Neural cell (in vitro differentiated cells): ENCODE measurements around the gene KIF16B. TPM values are rescaled to one million over a fixed set of nuclear protein-coding genes. Genes with fewer than 3 reads are reported as not detected.

ENCODE experiments used
- H2AFZ ChIP-seq: fragments of 200-600, 300-800 bp; sonication (generic), shearing (Covaris generic); 2 replicates; pipeline ENCODE4 v1.6.0; 2014; ENCODE audit warnings: low read depth, mild to moderate bottlenecking, antibody characterized with exemption, low read length, moderate library complexity
- H3F3A ChIP-seq: fragments of 200-600 bp; shearing (Covaris generic); 2 replicates; pipeline ENCODE4 v1.6.1; 2016; ENCODE audit warnings: mild to moderate bottlenecking, moderate library complexity, mixed read lengths, antibody characterized with exemption, low read length; ENCODE audit not compliant: insufficient read depth, poor library complexity, severe bottlenecking
- H3K27ac ChIP-seq: fragments of 200-600, 300-800 bp; sonication (generic), shearing (Covaris generic); 2 replicates; pipeline ENCODE4 v1.5.1; 2014; ENCODE audit warnings: mild to moderate bottlenecking, low read length, moderate library complexity
- H3K27me3 ChIP-seq: fragments of 300-800, 200-600 bp; sonication (generic), shearing (Covaris generic); 2 replicates; pipeline ENCODE4 v1.6.0; 2014; ENCODE audit warnings: mild to moderate bottlenecking, low read depth, low read length, moderate library complexity; ENCODE audit not compliant: insufficient read depth
- H3K36me3 ChIP-seq: fragments of 300-800, 200-600 bp; sonication (generic), shearing (Covaris generic); 2 replicates; pipeline ENCODE4 v1.5.1; 2014; ENCODE audit warnings: mild to moderate bottlenecking, antibody characterized with exemption, low read length, moderate library complexity; ENCODE audit not compliant: insufficient read depth
- H3K4me2 ChIP-seq: fragments of 300-800, 200-600 bp; sonication (generic), shearing (Covaris generic); 2 replicates; pipeline ENCODE4 v1.6.0; 2014; ENCODE audit warnings: mild to moderate bottlenecking, low read length
- H3K4me3 ChIP-seq: fragments of 300-800, 200-600 bp; sonication (generic), shearing (Covaris generic); 2 replicates; pipeline ENCODE4 v1.5.1; 2014; ENCODE audit warnings: mild to moderate bottlenecking, low read length, moderate library complexity
- H3K79me2 ChIP-seq: fragments of 200-600 bp; shearing (Covaris generic); replicated peaks from 2 replicates; pipeline ENCODE4 v1.6.0; 2014; ENCODE audit warnings: mild to moderate bottlenecking, low read length, moderate library complexity; ENCODE audit not compliant: insufficient read depth
- H3K9ac ChIP-seq: fragments of 300-800, 200-600 bp; sonication (generic), shearing (Covaris generic); 2 replicates; pipeline ENCODE4 v1.6.1; 2016; ENCODE audit warnings: mild to moderate bottlenecking, low read length, mixed read lengths
- H3K9me2 ChIP-seq: fragments of 200-600 bp; shearing (Covaris generic); 2 replicates; pipeline ENCODE4 v1.6.1; 2016; ENCODE audit warnings: mild to moderate bottlenecking, low read length, mixed read lengths; ENCODE audit not compliant: insufficient read depth
- H3K9me3 ChIP-seq: fragments of 200-600, 300-800 bp; sonication (generic), shearing (Covaris generic); 2 replicates; pipeline ENCODE4 v1.6.1; 2016; ENCODE audit warnings: mild to moderate bottlenecking, mixed run types, low read length, moderate library complexity, mixed read lengths
- H4K20me1 ChIP-seq: fragments of 200-600 bp; shearing (Covaris generic); 2 replicates; pipeline ENCODE4 v1.6.1; 2016; ENCODE audit warnings: mild to moderate bottlenecking, mixed run types; ENCODE audit not compliant: insufficient read depth
- EP300 ChIP-seq: fragments of 450-650 bp; conservative IDR thresholded peaks from 2 replicates; pipeline ENCODE4 v1.6.1; 2014; ENCODE audit warnings: antibody characterized with exemption, mild to moderate bottlenecking, moderate library complexity; ENCODE audit not compliant: poor library complexity, severe bottlenecking
- EZH2 ChIP-seq: fragments of 200-600, 300-800 bp; shearing (Covaris generic), sonication (generic); IDR thresholded peaks from 2 replicates; pipeline ENCODE4 v1.6.1; 2014; ENCODE audit warnings: antibody characterized with exemption, low read length, borderline replicate concordance, mild to moderate bottlenecking; ENCODE audit not compliant: insufficient read depth, poor library complexity, severe bottlenecking
- MXI1 ChIP-seq: fragments of 450-650 bp; conservative IDR thresholded peaks from 2 replicates; pipeline ENCODE4 v1.6.1; 2014; ENCODE audit warnings: antibody characterized with exemption, mild to moderate bottlenecking; ENCODE audit not compliant: poor library complexity, severe bottlenecking
- POLR2AphosphoS5 ChIP-seq: IDR thresholded peaks from 2 replicates; pipeline ENCODE4 v1.6.1; 2012
- RAD21 ChIP-seq: fragments of 450-650 bp; conservative IDR thresholded peaks from 2 replicates; pipeline ENCODE4 v1.6.1; 2014; ENCODE audit warnings: antibody characterized with exemption, mild to moderate bottlenecking, moderate library complexity
- SMC3 ChIP-seq: fragments of 450-650 bp; conservative IDR thresholded peaks from 2 replicates; pipeline ENCODE4 v1.6.1; 2014; ENCODE audit warnings: antibody characterized with exemption, mild to moderate bottlenecking, moderate library complexity; ENCODE audit not compliant: poor library complexity
- TAF1 ChIP-seq: IDR thresholded peaks from 2 replicates; pipeline ENCODE4 v1.6.1; 2012; ENCODE audit warnings: low read depth
- polyA plus RNA-seq: library from polyadenylated mRNA; depleted of rRNA; stranded (reverse); fragments of >200 nt; gene quantifications from 2 replicates; pipeline ENCODE4 v1.2.3, GENCODE V29; 2014
- TF ChIP-seq, protein P1 (sequence below): fragments of 450-650 bp; IDR thresholded peaks from 2 replicates; pipeline ENCODE4 v1.5.1; 2014; ENCODE audit warnings: antibody characterized with exemption, mild to moderate bottlenecking, moderate library complexity; ENCODE audit not compliant: poor library complexity, severe bottlenecking
- TF ChIP-seq, protein P2 (sequence below): IDR thresholded peaks from 2 replicates; pipeline ENCODE4 v1.6.1; 2012; ENCODE audit warnings: borderline replicate concordance

Gene KIF16B
- polyA plus RNA-seq, 1 donor from 2014 or later = 3.8 TPM

DNA sequence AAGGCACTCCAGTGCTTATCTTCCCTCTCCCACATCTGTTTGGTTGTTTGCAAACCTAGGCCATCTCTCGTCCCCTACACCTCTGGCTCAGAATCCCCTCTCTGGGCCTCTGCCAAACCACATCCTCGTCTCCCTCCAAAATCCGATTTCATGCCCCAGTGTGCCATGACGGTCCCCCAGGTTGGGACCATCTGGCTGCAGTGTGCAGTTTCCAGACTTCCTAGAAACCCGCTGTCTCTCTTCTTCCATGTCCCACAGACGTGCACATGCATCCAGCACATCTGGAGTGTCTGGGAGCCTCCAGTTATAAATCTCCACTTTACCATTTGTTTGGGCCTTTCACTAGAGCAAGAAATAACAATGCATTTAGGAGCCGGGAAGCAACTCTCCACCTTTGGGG lies 316.2 kb downstream of the KIF16B start:
- Histone ChIP-seq H3K4me2 (no peak overlapping the region), H3F3A (no peaks in the 10 kb centered on the region), H3K9me2 (no peaks in the 10 kb centered on the region), H3K9me3 (no peaks in the 10 kb centered on the region), H3K79me2 (no peaks in the 10 kb centered on the region), H3K27me3 (no peaks in the 10 kb centered on the region), H3K27ac (no peak overlapping the region), H3K4me3 (no peak overlapping the region), H2AFZ (no peak overlapping the region), H3K36me3 (no peaks in the 10 kb centered on the region), H3K9ac (no peak overlapping the region), H4K20me1 (no peaks in the 10 kb centered on the region)
- TF ChIP-seq EP300 (no peak), EZH2 (no peak), SMC3 (no peak), POLR2AphosphoS5 (no peak)

DNA sequence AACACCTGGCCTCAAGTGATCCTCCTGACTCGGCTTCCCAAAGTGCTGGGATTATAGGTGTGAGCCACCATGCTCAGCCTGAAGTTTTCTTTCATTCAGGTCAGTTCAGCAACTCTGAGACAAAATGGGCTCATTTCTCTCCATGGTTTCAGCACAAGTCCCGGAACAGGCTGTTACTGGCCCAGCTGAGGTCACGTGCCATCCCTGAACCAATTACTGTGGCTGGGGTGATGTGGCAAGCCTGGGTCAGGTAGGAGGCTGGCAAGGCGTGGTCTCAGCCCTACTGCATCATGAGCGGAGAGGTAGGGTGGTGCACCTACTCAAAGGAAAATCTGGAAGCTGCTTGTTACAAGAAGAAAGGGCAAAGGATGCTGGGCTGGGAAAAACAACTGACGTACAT lies 326.4 kb downstream of the KIF16B start:
- Histone ChIP-seq H3K9me2 (no peaks in the 10 kb centered on the region), H3K4me3 (no peak overlapping the region), H3K79me2 (no peaks in the 10 kb centered on the region), H3F3A (no peaks in the 10 kb centered on the region), H3K27ac (no peak overlapping the region), H3K9me3 (no peaks in the 10 kb centered on the region), H3K36me3 (no peaks in the 10 kb centered on the region), H2AFZ (no peak overlapping the region), H3K4me2 (no peak overlapping the region), H3K9ac (no peak overlapping the region), H4K20me1 (no peaks in the 10 kb centered on the region), H3K27me3 (no peaks in the 10 kb centered on the region)
- no peak for TF ChIP-seq RAD21
- no peak for TF ChIP-seq TAF1
- TF ChIP-seq MXI1 = no peak
- TF ChIP-seq SMC3 = no peak
- TF ChIP-seq, protein P1, sequence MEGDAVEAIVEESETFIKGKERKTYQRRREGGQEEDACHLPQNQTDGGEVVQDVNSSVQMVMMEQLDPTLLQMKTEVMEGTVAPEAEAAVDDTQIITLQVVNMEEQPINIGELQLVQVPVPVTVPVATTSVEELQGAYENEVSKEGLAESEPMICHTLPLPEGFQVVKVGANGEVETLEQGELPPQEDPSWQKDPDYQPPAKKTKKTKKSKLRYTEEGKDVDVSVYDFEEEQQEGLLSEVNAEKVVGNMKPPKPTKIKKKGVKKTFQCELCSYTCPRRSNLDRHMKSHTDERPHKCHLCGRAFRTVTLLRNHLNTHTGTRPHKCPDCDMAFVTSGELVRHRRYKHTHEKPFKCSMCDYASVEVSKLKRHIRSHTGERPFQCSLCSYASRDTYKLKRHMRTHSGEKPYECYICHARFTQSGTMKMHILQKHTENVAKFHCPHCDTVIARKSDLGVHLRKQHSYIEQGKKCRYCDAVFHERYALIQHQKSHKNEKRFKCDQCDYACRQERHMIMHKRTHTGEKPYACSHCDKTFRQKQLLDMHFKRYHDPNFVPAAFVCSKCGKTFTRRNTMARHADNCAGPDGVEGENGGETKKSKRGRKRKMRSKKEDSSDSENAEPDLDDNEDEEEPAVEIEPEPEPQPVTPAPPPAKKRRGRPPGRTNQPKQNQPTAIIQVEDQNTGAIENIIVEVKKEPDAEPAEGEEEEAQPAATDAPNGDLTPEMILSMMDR = no peak
- no peak for TF ChIP-seq EZH2
- TF ChIP-seq EP300 = no peak
- TF ChIP-seq, protein P2, sequence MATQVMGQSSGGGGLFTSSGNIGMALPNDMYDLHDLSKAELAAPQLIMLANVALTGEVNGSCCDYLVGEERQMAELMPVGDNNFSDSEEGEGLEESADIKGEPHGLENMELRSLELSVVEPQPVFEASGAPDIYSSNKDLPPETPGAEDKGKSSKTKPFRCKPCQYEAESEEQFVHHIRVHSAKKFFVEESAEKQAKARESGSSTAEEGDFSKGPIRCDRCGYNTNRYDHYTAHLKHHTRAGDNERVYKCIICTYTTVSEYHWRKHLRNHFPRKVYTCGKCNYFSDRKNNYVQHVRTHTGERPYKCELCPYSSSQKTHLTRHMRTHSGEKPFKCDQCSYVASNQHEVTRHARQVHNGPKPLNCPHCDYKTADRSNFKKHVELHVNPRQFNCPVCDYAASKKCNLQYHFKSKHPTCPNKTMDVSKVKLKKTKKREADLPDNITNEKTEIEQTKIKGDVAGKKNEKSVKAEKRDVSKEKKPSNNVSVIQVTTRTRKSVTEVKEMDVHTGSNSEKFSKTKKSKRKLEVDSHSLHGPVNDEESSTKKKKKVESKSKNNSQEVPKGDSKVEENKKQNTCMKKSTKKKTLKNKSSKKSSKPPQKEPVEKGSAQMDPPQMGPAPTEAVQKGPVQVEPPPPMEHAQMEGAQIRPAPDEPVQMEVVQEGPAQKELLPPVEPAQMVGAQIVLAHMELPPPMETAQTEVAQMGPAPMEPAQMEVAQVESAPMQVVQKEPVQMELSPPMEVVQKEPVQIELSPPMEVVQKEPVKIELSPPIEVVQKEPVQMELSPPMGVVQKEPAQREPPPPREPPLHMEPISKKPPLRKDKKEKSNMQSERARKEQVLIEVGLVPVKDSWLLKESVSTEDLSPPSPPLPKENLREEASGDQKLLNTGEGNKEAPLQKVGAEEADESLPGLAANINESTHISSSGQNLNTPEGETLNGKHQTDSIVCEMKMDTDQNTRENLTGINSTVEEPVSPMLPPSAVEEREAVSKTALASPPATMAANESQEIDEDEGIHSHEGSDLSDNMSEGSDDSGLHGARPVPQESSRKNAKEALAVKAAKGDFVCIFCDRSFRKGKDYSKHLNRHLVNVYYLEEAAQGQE = no peak
- TF ChIP-seq POLR2AphosphoS5 = no peak

DNA sequence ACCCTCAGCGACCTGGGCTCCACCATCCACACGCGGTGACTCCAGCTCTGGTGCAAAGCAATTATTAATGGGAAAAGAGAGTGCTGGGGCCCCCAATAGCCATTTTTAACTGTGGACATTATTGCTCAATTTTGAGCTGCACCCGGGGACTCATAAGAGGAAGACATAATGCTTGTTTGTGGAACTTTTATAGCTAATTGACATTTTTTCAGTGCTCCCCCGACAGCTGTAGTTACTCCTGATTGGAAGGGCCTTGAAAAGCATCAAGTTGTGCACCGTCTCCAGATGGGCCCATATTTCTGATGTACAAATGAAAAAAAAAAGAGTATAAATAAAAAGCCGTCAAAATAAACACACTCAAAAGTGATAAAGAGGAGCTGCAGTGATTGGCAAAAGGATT lies 327.0 kb downstream of the KIF16B start:
- no peak overlapping the region for H3K27ac ChIP-seq
- no peaks in the 10 kb centered on the region for H4K20me1 ChIP-seq
- H2AFZ ChIP-seq = no peak overlapping the region
- no peaks in the 10 kb centered on the region for H3K36me3 ChIP-seq
- no peak overlapping the region for H3K9ac ChIP-seq
- no peaks in the 10 kb centered on the region for H3K9me2 ChIP-seq
- no peak for TF ChIP-seq RAD21
- TF ChIP-seq MXI1 = no peak
- TF ChIP-seq, protein P1 = no peak
- TF ChIP-seq EZH2 = no peak
- TF ChIP-seq POLR2AphosphoS5 = no peak
- no peak for TF ChIP-seq TAF1
- TF ChIP-seq, protein P2 = no peak
- no peak for TF ChIP-seq EP300
- TF ChIP-seq SMC3 = no peak
- no peaks in the 10 kb centered on the region for H3K9me3 ChIP-seq
- H3K79me2 ChIP-seq = no peaks in the 10 kb centered on the region
- no peak overlapping the region for H3K4me3 ChIP-seq
- no peak overlapping the region for H3K4me2 ChIP-seq
- no peaks in the 10 kb centered on the region for H3K27me3 ChIP-seq
- no peaks in the 10 kb centered on the region for H3F3A ChIP-seq
